ENCODE measurements around the gene HS3ST2.
A peak's percentile ranks its signal among the peaks of the same experiment; 100 is the strongest.
"Not testable (repeated sequence)": the region's sequence is repeated elsewhere in the genome, so short reads cannot be mapped to it uniquely, and the experiment has no call there.

Gene HS3ST2

DNA sequence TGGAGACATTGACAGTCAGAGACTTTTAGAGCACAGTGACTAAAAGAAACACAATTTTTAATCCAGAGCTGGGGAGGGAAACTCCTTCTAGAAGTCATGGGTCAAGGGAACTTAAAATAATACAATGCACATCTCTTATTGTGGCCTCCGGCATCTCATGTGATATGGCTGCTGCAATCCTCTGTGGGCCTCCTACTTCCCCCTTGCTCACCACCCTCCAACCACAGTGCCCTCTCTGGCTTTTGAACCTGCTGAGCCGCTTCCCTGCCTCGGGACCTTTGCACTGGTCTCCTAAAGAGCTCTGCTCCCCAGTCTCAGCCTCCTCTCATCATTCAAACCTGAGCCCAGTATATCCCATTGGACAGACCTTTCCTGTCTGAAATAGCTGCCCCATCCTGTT, 47.6 kb downstream of the HS3ST2 start:
- DNase-seq: no peak
- in situ Hi-C loops (cut with HindIII; ENCODE audit: low pct_ligation_motif_present, low pct_unique_long_range_greater_than_20kb, low sequenced_read_pairs): no loop called here

DNA sequence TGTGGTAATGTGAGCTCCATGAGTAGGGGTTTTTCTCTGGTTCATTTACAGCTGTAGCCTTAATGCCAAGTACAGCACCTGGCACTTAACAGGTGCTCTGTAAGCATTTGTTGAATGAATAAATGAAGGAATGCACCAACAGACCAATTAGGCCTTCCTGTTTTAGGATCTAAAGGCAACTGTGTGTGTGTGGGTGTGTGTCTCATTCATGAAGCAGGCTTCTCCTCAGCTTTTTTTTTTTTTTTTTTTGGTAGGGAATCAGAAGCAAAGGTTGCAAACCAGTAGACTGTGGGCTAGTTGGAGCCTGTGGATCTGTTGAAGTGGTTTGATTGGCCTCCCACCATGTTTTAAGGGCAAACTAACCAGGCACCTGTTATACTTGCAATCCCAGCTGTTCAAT, 48.1 kb downstream of the HS3ST2 start:
- DNase-seq: no peak
- in situ Hi-C loops (cut with HindIII; ENCODE audit: low pct_ligation_motif_present, low pct_unique_long_range_greater_than_20kb, low sequenced_read_pairs): no loop called here

DNA sequence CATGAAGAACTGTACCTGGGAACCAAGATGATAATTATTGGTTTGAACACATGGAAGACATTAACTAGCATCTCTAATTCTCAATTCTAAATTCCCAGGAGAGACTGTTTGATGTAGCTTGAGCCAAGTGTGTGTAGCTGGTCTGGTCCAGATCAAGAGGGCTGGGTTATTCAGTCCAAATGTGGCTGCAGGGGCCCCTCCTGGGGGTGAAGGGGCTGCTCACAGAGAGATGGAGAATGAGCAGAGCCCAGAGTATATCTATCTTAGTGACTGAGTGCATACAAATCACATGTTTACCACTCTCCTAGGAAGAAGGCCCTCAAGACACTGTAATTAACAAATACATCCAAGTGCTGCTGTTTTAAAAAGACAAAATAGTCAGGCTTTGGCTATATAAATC, 50.4 kb downstream of the HS3ST2 start:
- in situ Hi-C loops (cut with HindIII; ENCODE audit: low pct_ligation_motif_present, low pct_unique_long_range_greater_than_20kb, low sequenced_read_pairs): no loop called here
- DNase-seq: no peak

DNA sequence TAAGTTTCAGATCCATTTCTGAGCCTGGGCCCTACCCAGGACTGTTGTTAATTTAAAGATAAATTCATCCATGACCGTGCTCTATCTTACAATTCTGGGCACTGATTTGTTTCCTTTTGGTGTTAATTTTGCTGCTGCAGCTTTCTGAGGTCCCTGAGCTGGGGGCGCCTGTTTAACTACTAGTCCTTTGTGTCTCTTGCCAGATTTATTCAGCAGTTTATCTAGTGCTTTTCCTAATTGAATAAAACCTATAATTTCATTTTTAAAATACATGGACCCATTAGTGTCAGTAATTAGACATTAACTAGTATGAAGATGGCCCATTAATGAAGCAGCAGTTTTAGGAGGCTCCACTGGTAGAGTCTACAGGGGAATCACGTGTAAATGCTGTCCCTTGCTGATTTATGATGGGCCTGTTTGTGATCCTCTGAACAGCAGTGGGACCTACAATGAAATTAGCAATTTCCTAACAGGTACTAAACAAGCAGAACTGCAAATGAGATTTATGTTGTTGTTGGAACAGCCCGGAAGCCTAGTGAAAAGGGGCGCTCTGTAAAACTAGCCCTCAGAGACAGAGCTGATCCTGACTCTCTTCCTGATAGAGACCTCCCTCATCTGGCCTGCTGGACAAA, 54.7 kb downstream of the HS3ST2 start:
- in situ Hi-C loops (cut with HindIII; ENCODE audit: low pct_ligation_motif_present, low pct_unique_long_range_greater_than_20kb, low sequenced_read_pairs): no loop called here
- no peak for DNase-seq

DNA sequence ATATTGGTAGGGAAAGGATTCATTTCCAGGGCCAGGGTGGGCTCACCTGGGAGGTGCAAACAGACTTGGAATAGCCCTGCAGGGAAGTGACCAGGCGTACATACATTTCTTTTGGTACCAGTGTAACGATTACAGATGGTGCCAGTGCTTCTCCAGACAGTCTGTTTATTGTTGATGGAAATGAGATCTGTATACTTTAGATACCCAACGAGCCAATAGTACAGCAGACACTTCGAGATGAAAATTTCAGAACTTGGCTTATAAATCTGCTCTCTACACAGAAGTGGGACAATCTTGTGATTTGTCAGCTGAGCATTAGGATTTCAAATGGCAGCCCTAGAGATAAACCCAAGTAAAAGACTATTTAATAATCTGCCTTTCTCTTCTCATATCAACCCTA, 57.9 kb downstream of the HS3ST2 start:
- in situ Hi-C loops (cut with HindIII; ENCODE audit: low pct_ligation_motif_present, low pct_unique_long_range_greater_than_20kb, low sequenced_read_pairs): no loop called here
- no peak for DNase-seq

DNA sequence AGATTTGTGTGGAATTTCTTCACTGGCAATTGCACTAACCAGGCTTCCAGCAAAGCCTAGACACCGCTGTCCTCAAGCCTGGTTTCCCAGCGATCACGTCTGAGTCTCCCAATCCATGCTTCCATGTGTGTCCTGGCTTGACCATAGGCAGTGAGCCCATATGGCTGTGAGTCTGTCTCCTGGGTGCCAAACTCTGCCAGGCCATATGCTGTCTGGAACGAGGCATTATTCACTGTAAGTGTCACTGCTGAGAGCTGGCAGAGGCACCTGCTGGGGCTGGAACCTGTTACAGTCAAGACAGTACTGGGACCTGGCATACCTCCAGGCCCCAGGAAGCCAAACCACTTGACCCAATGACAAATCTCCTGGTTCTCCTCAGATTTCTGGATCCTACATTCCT, 60.4 kb downstream of the HS3ST2 start:
- DNase-seq: no peak
- in situ Hi-C loops (cut with HindIII; ENCODE audit: low pct_ligation_motif_present, low pct_unique_long_range_greater_than_20kb, low sequenced_read_pairs): no loop called here

DNA sequence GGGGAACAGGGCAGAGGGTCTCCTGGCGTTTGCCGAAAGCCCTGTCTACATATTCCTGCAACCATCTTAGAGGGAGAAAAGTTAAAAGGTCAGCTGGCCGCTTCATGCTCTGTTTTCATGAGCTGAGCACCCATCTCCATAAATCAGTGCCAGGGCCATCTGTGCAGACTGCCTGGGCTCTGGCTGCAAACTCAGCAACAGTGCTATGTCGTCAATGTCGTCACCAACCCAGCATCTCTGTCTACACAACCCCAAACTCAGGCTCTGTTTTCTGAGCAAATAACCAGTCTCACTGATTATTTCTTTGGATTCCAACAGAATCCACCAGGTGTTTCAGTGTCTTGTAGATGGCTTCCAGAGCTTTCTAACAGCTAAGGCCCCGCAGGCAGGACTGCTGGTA, 65.0 kb downstream of the HS3ST2 start:
- in situ Hi-C loops (cut with HindIII; ENCODE audit: low pct_ligation_motif_present, low pct_unique_long_range_greater_than_20kb, low sequenced_read_pairs): no loop called here
- DNase-seq: no peak

DNA sequence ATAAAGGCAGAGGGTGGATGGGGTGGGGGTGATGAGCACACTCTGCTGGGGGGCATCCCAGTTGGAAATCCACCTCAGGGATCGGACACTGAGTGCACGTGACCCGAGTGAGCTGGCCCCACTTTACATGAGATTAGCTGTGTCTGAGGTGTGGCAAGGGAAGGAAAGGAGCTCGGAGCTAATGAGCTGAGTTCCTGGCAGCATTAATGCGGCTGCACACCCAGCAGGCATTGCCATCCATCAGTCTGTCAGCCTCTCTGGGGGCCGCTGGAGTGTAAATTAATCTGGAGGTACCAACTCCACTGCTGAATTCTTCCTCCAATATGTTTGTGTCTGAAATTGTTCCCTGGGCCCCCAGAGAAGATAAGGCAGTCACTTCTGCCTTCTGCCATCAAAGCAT, 65.5 kb downstream of the HS3ST2 start:
- DNase-seq: no peak
- in situ Hi-C loops (cut with HindIII; ENCODE audit: low pct_ligation_motif_present, low pct_unique_long_range_greater_than_20kb, low sequenced_read_pairs): no loop called here

DNA sequence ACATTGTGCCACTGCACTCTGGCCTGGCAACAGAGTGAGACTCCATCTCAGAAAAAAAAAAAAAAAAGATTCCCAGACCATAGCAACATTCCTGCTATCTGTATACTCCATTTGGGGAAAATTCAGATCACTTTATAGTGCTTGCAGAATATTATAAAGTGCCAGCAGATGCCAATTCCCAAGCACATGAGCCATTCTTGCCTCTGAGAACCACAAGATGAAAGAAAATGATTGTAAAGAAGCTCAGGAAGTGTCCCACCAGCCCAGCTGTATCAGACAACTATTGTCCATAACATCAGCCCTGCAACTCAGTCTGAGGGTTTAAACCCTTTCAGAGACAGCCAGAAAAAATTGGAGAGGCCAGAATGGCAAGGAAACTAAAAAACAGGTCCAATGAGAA, 69.0 kb downstream of the HS3ST2 start:
- in situ Hi-C loops (cut with HindIII; ENCODE audit: low pct_ligation_motif_present, low pct_unique_long_range_greater_than_20kb, low sequenced_read_pairs): no loop called here
- no peak for DNase-seq

DNA sequence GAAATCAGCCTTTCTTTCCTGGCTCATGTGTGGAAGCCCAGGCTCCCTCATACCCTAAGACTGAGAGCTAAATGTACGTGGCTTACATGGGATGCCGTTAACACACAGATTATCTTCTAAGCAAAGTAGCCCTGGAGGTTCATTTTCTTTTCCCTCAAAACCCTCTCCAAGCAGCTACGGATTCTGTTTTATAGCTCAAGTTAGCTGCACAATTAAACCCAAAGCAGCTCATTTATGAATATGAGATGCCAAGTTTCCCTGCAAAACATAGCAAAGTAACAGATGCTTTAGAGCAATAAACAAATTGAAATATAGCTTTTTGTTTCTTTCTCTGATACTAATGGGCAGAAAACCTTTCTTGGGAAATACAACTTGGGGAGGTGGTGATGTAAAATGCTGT, 72.0 kb downstream of the HS3ST2 start:
- DNase-seq: no peak
- in situ Hi-C loops (cut with HindIII; ENCODE audit: low pct_ligation_motif_present, low pct_unique_long_range_greater_than_20kb, low sequenced_read_pairs): no loop called here

DNA sequence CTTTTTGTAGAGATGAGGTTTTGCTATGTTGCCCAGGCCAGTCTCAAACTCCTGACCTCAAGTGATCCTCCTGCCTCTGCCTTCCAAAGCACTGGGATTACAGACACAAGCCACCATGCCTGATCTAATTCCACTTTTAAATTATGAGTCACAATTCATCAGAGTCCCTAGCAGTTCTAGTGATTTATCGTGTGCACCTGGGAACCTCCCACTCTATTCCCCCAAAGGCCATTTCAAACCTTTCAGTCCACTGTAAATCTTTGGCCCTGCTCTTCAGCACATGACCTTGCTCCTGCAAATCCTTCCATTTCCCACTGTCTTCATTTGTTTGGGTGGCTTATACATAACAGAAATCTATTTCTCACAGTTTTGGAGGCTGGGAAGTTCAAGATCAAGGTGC, 73.0 kb downstream of the HS3ST2 start:
- no peak for DNase-seq
- in situ Hi-C loops (cut with HindIII; ENCODE audit: low pct_ligation_motif_present, low pct_unique_long_range_greater_than_20kb, low sequenced_read_pairs): no loop called here

DNA sequence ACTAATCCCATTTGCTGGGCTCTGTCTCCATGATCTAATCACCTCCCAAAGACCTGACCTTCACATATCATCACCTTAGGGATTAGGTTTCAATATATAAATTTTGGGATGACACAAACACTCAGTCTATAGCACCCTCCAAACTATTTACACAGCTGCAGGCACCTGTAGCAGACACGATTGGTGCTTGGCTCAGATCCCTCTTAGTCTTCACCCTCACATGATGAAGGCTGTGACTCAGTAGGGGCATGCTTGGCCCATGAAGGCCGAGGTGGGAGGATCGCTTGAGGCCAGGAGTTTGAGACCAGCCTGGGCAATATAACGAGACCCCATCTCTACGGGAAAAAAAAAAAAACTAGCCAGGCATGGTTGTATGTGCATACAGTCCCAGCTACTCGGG, 73.5 kb downstream of the HS3ST2 start:
- in situ Hi-C loops (cut with HindIII; ENCODE audit: low pct_ligation_motif_present, low pct_unique_long_range_greater_than_20kb, low sequenced_read_pairs): no loop called here
- DNase-seq: no peak

DNA sequence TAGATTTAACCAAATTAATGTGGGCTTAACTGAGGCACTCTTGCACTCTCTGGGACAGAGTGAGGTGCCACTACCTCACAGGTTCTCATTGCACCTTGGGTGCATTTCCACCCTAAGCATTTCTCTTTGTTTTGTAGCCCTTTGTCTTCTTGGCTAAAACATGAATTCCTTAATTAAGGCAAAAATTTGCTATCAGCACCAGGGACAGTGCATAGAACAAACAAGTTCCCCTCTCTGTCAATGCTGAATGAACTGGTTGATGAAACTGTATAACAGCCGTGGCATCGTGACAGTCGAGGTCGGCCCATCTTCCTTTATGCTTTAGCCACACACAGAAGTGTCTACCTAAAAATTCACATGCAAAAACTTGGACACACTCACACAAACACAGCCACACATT, 74.8 kb downstream of the HS3ST2 start:
- no peak for DNase-seq
- in situ Hi-C loops (cut with HindIII; ENCODE audit: low pct_ligation_motif_present, low pct_unique_long_range_greater_than_20kb, low sequenced_read_pairs): no loop called here

DNA sequence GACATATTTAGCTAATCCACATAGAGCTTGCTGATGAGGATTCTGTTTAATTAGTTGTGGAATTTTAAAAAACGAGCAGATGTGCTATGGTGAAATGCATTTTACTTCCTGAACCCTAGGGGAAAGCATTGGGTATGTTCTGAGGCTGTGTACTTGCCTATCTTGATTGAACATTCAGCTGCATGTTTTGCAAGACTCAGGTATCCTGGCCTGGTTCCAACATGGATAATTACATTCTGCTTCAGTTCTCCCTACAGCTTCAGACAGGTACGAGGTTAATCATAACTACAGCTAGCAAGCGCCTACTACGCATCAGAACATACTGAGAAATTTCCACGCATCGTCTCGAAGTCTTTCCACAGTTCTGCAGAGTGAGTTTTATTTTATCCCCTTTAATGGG, 77.0 kb downstream of the HS3ST2 start:
- in situ Hi-C loops (cut with HindIII; ENCODE audit: low pct_ligation_motif_present, low pct_unique_long_range_greater_than_20kb, low sequenced_read_pairs): no loop called here
- DNase-seq: no peak

DNA sequence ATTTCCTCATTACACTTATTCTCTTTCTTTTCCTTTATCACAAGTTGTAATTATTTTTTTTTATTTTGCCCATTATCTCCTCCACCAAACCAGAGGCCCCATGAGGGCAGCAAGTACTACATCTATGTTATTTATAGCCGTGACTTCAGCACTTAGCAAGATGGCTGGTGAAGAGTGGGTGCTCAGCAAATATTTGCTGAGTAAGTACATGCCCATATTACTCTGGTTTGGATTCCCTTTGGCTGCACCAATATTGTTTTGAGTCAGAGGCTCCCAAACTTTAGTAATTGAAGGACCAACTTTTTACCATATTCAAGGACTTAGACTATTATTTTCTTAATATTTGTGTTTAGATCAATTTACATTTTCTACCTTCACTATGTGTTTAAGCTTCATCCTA, 83.2 kb downstream of the HS3ST2 start:
- in situ Hi-C loops (cut with HindIII; ENCODE audit: low pct_ligation_motif_present, low pct_unique_long_range_greater_than_20kb, low sequenced_read_pairs): no loop called here
- DNase-seq: no peak

DNA sequence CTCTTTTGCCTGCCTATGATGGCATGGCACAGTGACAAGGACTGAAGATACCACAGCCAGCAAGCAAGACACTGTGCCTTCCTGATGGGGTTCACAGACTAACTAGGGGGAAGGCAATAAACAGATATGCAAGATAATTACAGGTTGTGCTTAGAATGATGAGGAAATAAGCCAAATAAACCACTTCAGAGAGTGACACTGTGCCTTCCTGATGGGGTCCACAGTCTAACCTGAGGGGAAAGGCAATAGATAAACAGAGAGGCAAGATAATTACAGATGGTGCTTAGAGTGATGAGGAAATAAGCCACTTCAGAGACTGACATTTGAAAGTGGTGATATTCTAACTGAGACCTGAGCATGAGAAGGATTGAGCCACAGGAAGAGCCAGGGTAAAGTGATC, 84.2 kb downstream of the HS3ST2 start:
- in situ Hi-C loops (cut with HindIII; ENCODE audit: low pct_ligation_motif_present, low pct_unique_long_range_greater_than_20kb, low sequenced_read_pairs): no loop called here
- no peak for DNase-seq

DNA sequence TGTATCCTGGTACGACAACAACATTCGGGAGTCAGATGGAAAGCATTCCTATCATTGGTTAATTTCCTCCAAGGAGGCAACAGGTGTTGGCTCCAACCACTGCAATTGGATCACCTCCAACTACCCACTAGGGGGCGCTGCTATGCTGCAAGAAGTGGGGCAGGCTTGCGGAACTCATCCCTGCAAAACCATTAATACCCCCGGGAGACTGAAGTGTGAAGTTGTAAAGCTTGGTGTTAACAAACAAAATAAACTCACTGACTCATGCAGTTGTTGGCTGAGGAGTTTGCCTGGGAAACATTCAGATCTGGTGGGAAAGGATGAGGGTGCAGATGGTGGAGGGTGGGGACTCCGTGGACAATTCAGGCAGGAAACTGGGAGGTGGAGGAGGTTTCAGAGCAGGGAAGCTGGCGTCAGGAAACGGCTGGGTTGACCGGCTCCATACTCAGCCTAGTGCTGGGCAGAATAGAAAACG, 84.9 kb downstream of the HS3ST2 start:
- DNase-seq: peak; percentile 75
- in situ Hi-C loops (cut with HindIII; ENCODE audit: low pct_ligation_motif_present, low pct_unique_long_range_greater_than_20kb, low sequenced_read_pairs): no loop called here

DNA sequence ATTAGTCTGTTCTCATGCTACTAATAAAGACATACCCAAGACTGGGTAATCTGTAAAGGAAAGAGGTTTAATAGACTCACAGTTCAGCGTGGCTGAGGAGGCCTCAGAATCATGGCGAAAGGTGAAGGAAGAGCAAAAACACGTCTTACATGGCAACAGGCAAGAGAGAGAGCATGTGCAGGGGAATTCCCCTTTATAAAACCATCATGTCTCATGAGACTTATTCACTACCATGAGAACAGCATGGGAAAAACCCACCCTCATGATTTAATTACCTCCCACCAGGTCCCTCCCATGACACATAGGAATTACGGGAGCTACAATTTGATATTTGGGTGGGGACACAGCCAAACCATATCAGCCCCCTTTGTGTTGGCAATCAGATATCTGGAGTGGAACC, 85.6 kb downstream of the HS3ST2 start:
- DNase-seq; in situ Hi-C loops (cut with HindIII; ENCODE audit: low pct_ligation_motif_present, low pct_unique_long_range_greater_than_20kb, low sequenced_read_pairs): not testable (repeated sequence)

DNA sequence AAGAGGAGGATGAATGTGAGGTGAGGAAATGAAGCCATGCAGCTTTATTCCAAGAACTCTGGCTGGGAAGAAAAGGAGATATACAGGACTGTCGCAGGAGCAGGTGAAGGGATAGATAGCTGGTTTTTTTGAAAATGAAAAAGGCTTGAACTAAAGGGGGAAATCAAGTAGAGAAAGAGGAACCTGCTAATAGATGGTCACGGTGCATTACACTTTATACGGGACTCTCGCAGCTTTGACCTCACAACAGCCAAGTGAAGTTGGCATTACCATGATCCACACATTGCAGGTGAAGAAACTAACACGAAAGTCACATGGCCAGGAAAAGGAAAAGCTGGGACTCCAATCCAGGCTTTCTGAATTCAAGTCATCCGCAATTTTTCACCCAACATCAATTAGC, 86.9 kb downstream of the HS3ST2 start:
- DNase-seq: no peak
- in situ Hi-C loops (cut with HindIII; ENCODE audit: low pct_ligation_motif_present, low pct_unique_long_range_greater_than_20kb, low sequenced_read_pairs): no loop called here

DNA sequence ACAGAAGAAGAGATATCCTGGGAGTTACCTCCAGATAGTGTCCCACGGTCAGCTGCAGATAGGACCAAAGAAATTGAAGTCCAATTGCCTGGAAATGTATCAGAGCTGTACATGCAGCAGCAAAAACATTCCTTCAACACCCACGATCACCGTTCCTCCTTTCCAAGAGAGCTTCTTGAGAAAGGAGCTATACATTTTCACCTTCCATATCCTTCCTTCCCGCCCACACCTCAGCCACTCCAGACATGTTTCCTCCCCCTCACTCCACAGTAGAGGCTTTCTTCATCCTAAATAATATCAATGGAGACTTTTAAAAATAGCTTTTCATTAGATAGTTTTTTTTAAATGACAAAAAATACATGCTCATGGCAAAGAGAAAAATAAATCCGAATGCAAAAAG, 87.6 kb downstream of the HS3ST2 start:
- in situ Hi-C loops (cut with HindIII; ENCODE audit: low pct_ligation_motif_present, low pct_unique_long_range_greater_than_20kb, low sequenced_read_pairs): no loop called here
- DNase-seq: no peak

DNA sequence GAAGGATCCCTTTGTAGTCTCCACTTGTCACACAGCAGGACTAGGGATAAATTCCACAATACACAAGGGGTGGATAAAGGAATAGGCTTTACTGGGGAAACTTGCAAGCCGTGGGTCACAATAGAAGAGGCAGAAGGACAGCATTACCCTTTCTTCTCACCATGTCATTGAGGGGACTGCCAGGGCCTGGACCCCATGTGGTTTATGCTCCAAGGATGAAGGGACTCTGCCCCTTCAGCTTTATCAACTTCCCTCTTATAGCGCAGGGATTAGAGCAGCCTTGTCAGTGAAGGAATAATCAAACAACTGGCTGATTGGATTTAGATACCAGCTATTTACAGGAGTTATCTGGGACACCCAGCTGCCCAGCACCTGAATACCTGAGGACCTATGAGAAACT, 89.8 kb downstream of the HS3ST2 start:
- no peak for DNase-seq
- in situ Hi-C loops (cut with HindIII; ENCODE audit: low pct_ligation_motif_present, low pct_unique_long_range_greater_than_20kb, low sequenced_read_pairs): no loop called here

Data from ACHN (cell line).